ENCODE data around the gene RNF223. TPM values are rescaled to one million over a fixed set of nuclear protein-coding genes. Genes with fewer than 3 reads are reported as not detected.

Gene RNF223
- total and polyA plus RNA-seq, 11 donors: not detected

GRCh38 chr1:1084372-1085170, 10.5 kb upstream of the RNF223 start:
- Histone ChIP-seq H3K27ac (no peak overlapping the region), H3K9me3 (no peaks in the 10 kb centered on the region), H3K4me3 (no peak overlapping the region), H3K27me3 (peaks cover 0 to 4% (median 0%) of the 10 kb centered on the region in 9 donors), H3K36me3 (peaks cover 0 to 3% (median 0%) of the 10 kb centered on the region in 9 donors), H3K4me1 (peaks cover 0 to 9% (median 9%) of the 10 kb centered on the region in 12 donors)
- ATAC-seq: no peak
- 92 to 94% (median 94%) methylated on average over 13 to 38 of the region's 38 CpGs for WGBS, 4 donors
- no peak for TF ChIP-seq POLR2A (IDR thresholded peaks at IDR 0.05)
- TF ChIP-seq, protein P1, sequence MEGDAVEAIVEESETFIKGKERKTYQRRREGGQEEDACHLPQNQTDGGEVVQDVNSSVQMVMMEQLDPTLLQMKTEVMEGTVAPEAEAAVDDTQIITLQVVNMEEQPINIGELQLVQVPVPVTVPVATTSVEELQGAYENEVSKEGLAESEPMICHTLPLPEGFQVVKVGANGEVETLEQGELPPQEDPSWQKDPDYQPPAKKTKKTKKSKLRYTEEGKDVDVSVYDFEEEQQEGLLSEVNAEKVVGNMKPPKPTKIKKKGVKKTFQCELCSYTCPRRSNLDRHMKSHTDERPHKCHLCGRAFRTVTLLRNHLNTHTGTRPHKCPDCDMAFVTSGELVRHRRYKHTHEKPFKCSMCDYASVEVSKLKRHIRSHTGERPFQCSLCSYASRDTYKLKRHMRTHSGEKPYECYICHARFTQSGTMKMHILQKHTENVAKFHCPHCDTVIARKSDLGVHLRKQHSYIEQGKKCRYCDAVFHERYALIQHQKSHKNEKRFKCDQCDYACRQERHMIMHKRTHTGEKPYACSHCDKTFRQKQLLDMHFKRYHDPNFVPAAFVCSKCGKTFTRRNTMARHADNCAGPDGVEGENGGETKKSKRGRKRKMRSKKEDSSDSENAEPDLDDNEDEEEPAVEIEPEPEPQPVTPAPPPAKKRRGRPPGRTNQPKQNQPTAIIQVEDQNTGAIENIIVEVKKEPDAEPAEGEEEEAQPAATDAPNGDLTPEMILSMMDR (IDR thresholded peaks at IDR 0.05): no peak
- DNase-seq: peak in 3 of 5 donors; percentile 5 to 64 (median 14)
- intact Hi-C loops (cut with DNase I): no loop called here

DNA sequence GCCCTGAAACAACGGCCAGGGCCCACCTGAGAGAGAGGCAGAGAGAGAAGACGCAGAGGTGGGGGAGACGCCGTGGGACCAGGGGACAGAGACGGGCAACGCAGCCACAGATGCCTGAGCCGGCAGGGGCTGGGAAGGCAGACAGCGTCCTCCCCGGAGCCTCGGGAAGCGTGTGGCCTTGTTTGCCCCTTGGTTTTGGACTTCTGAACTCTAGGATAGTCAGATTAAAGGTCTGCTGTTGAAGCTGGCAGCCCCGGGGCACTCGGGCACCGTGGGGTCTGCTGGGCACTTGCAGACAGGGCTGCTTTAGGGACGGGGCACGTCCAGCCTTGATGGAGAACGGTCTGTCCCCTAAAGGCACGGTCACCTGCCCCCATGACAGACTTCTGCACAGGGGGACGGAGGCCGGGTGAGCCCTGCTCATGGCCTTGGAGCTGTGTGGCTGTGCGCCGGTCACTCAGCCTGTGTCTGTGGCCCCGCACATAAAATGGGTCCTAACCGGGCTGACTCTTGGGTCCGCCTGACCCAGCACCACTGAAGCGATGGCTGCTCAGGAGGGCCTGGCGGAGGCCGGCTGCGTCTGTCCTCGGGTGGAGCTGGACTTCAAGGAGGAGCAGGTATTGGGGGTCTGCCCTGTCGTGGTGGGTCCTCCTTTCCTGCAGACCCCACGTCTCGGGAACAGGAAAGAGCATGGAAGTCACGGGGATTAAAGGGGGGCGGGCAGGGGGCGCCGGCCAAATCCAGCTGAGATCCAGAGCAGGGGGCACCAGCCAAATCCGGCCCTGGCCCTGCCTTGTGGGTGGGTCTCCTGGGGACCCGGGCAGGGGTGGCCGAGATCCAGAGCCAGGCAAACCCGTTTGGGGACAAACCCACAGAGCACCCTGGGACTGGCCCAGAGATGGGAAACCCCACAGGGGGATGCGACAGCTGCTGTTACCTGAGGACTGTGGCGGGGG, 9.6 kb upstream of the RNF223 start:
- H3K4me1 ChIP-seq: peaks cover 0 to 14% (median 12%) of the 10 kb centered on the region in 12 donors
- intact Hi-C loops (cut with DNase I): no loop called here
- WGBS, 4 donors: 90 to 94% (median 92%) methylated on average over 32 to 43 of the region's 43 CpGs
- DNase-seq (peak in 3 of 5 donors; percentile 5 to 52 (median 22)), ATAC-seq (no peak)
- no peak overlapping the region for H3K27ac ChIP-seq
- H3K4me3 ChIP-seq: no peak overlapping the region
- TF ChIP-seq, protein P1 (IDR thresholded peaks at IDR 0.05): no peak
- TF ChIP-seq POLR2A (IDR thresholded peaks at IDR 0.05): no peak
- H3K27me3 ChIP-seq: peaks cover 0 to 4% (median 0%) of the 10 kb centered on the region in 9 donors
- no peaks in the 10 kb centered on the region for H3K9me3 ChIP-seq
- H3K36me3 ChIP-seq: peaks cover 0 to 3% (median 0%) of the 10 kb centered on the region in 9 donors

- Histone ChIP-seq H3K27me3 (peaks cover 0 to 4% (median 0%) of the 10 kb centered on the region in 9 donors), H3K36me3 (peaks cover 0 to 3% (median 0%) of the 10 kb centered on the region in 9 donors), H3K4me3 (no peak overlapping the region), H3K9me3 (no peaks in the 10 kb centered on the region), H3K4me1 (peaks cover 0 to 14% (median 12%) of the 10 kb centered on the region in 12 donors), H3K27ac (no peak overlapping the region)
- no peak for TF ChIP-seq POLR2A (IDR thresholded peaks at IDR 0.05)
- TF ChIP-seq, protein P1 (IDR thresholded peaks at IDR 0.05): no peak
- DNase-seq: peak in 3 of 5 donors; percentile 8 to 17 (median 17)
- 88 to 93% (median 92%) methylated on average over 15 to 40 of the region's 40 CpGs for WGBS, 4 donors
- no peak for ATAC-seq
- intact Hi-C loops (cut with DNase I): no loop called here
These were observed 8.8 kb upstream of the RNF223 start for GRCh38 chr1:1082776-1083415.
